Psoas muscle (tissue), 8 donors: ENCODE data around the gene OAS1. TPM values are rescaled to one million over a fixed set of nuclear protein-coding genes. Genes with fewer than 3 reads are reported as not detected.
"Not testable (repeated sequence)": the region's sequence is repeated elsewhere in the genome, so short reads cannot be mapped to it uniquely, and the experiment has no call there.

Source experiments
- ATAC-seq, 4 donors: fragments of 200-7000 bp; cut with Tn5 transposase; one replicate each; pipeline ENCODE4 v1.9.1; 2020; ENCODE audit warnings: moderate library complexity in 3 of 4, mild to moderate bottlenecking in 2 of 4
- DNase-seq, 2 donors: peaks; one replicate each; pipeline ENCODE4 v3.0.0-alpha.2; 2020
- H3K27ac ChIP-seq: fragments of 200-600 bp; one replicate; pipeline ENCODE4 v1.8.0; 2022
- H3K27me3 ChIP-seq, 3 donors: fragments of 200-600 bp in 1 of 3; one replicate each; pipeline versions ENCODE4 v1.6.1 to v1.8.0; 2013 to 2022; ENCODE audit warnings: low read length in 2 of 3, mild to moderate bottlenecking in 2 of 3, moderate library complexity in 1 of 3; ENCODE audit not compliant: insufficient read depth in 3 of 3
- H3K36me3 ChIP-seq, 2 donors: fragments of 200-600 bp in 1 of 2; one replicate each; pipeline versions ENCODE4 v1.6.1 to v1.8.0; 2013 to 2022; ENCODE audit warnings: low read depth in 1 of 2, mild to moderate bottlenecking in 1 of 2, moderate library complexity in 1 of 2; ENCODE audit not compliant: insufficient read depth in 1 of 2
- H3K4me1 ChIP-seq: fragments of 200-600 bp; one replicate; pipeline ENCODE4 v1.8.0; 2022
- H3K4me3 ChIP-seq: fragments of 200-600 bp; one replicate; pipeline ENCODE4 v1.8.0; 2022; ENCODE audit warnings: mild to moderate bottlenecking
- H3K9me3 ChIP-seq: fragments of 200-600 bp; one replicate; pipeline ENCODE4 v1.8.0; 2022
- WGBS, 3 donors: extraction: QIAGEN DNeasy Blood & Tissue Kit; methylation state at CpG; one replicate each; pipeline versions ENCODE4 v1.1.6 to v1.1.7; 2013; 5-methylcytosine and 5-hydroxymethylcytosine counted together
- intact Hi-C, 2 donors: fragments of 100-400 bp; cut with DNase I; formaldehyde crosslinking; loops; one replicate each; pipeline versions ENCODE4 v1.11.0 to v1.14.2; 2022
- polyA plus RNA-seq, 3 donors: library from polyadenylated mRNA; stranded (reverse); fragments of 200-250 nt; gene quantifications; one replicate each; pipeline ENCODE4 v1.2.3, GENCODE V29; 2013
- total RNA-seq, 4 donors: library from RNA; stranded (reverse); fragmentation: NEBNext Ultra II Directional in 2 of 4; extraction: Animal tissue kit (Norgen Biotek cat#: 25700) in 2 of 4; gene quantifications; one replicate each; pipeline versions ENCODE4 v1.2.1 to v1.2.4, GENCODE V29; 2021 to 2023
- TF ChIP-seq, protein P1 (sequence below): fragments of 200-600 bp; IDR thresholded peaks from one replicate; pipeline ENCODE4 v1.8.0; 2022; ENCODE audit warnings: antibody characterized with exemption
- donor health status: healthy with polysubstance abuse.
- donor health status: DM: no; HTN: no; CAD: no; lungs with moderate emphysema.
- donor health status: Bipolar disorder and iron deficiency.
- donor health status: healthy.
- donor health status: DM: yes; HTN: yes; CAD: no.
- donor health status: DM: no; HTN: no; CAD: no.
- donor health status: DM: no; HTN: no; CAD: no.
- donor health status: DM: yes; HTN: yes; CAD: no.

OAS1 gene
- total and polyA plus RNA-seq, 7 donors = 0.45 to 3.7 (median 2.2) TPM

DNA sequence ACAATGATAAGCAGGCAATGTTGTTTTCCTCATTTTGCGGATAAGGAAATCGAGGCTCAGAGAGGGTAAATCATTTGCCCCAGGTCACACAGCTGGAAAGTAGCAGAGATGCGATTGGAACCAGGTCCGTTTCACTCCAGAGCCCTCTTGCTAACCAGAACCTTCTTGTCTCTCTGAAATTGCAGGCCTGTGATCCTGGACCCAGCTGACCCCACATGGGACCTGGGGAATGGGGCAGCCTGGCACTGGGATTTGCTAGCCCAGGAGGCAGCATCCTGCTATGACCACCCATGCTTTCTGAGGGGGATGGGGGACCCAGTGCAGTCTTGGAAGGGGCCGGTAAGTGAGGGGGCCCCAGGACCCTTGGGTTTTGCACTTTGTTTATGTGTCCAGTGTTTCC, 41.0 kb downstream of the OAS1 start:
- TF ChIP-seq, protein P1, sequence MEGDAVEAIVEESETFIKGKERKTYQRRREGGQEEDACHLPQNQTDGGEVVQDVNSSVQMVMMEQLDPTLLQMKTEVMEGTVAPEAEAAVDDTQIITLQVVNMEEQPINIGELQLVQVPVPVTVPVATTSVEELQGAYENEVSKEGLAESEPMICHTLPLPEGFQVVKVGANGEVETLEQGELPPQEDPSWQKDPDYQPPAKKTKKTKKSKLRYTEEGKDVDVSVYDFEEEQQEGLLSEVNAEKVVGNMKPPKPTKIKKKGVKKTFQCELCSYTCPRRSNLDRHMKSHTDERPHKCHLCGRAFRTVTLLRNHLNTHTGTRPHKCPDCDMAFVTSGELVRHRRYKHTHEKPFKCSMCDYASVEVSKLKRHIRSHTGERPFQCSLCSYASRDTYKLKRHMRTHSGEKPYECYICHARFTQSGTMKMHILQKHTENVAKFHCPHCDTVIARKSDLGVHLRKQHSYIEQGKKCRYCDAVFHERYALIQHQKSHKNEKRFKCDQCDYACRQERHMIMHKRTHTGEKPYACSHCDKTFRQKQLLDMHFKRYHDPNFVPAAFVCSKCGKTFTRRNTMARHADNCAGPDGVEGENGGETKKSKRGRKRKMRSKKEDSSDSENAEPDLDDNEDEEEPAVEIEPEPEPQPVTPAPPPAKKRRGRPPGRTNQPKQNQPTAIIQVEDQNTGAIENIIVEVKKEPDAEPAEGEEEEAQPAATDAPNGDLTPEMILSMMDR = no peak
- no peaks in the 10 kb centered on the region for H3K4me1 ChIP-seq
- DNase-seq (no peak), ATAC-seq (no peak)
- H3K27me3 ChIP-seq = no peaks in the 10 kb centered on the region
- intact Hi-C loops = no loop called here
- no peak overlapping the region for H3K4me3 ChIP-seq
- H3K36me3 ChIP-seq = no peaks in the 10 kb centered on the region
- peaks cover 19% of the 10 kb centered on the region for H3K9me3 ChIP-seq
- 96 to 98% (median 98%) methylated on average over 5 of the region's 5 CpGs for WGBS, 3 donors
- H3K27ac ChIP-seq = no peak overlapping the region

DNA sequence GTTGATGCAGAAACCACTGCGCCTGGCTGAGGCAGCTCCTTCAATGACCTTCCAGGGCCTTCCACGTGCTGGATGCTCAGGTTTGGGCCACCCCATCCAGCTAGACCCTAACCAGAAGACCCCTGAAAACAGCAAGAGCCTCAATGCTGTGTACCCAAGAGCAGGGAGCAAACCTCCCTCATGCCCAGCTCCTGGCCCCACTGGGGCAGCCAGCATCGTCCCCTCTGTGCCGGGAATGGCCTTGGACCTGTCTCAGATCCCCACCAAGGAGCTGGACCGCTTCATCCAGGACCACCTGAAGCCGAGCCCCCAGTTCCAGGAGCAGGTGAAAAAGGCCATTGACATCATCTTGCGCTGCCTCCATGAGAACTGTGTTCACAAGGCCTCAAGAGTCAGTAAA, 42.0 kb downstream of the OAS1 start:
- no peaks in the 10 kb centered on the region for H3K27me3 ChIP-seq
- ATAC-seq (no peak), DNase-seq (no peak)
- no peaks in the 10 kb centered on the region for H3K4me1 ChIP-seq
- H3K4me3 ChIP-seq = no peak overlapping the region
- TF ChIP-seq, protein P1 = no peak
- WGBS, 3 donors = 90 to 93% (median 92%) methylated on average over 7 of the region's 7 CpGs
- H3K27ac ChIP-seq = no peak overlapping the region
- intact Hi-C loops = no loop called here
- H3K9me3 ChIP-seq = peaks cover 19% of the 10 kb centered on the region
- no peaks in the 10 kb centered on the region for H3K36me3 ChIP-seq

- TF ChIP-seq, protein P1 = no peak
- Histone ChIP-seq H3K27me3 (no peaks in the 10 kb centered on the region), H3K36me3 (no peaks in the 10 kb centered on the region), H3K4me1 (no peaks in the 10 kb centered on the region), H3K27ac (no peak overlapping the region), H3K4me3 (no peak overlapping the region), H3K9me3 (peaks cover 14% of the 10 kb centered on the region)
- 89 to 90% (median 90%) methylated on average over 11 of the region's 11 CpGs for WGBS, 3 donors
- intact Hi-C loops = no loop called here
- ATAC-seq (no peak), DNase-seq (no peak)
Measured at GRCh38 chr12:112950701-112951100, 43.9 kb downstream of the OAS1 start.

DNA sequence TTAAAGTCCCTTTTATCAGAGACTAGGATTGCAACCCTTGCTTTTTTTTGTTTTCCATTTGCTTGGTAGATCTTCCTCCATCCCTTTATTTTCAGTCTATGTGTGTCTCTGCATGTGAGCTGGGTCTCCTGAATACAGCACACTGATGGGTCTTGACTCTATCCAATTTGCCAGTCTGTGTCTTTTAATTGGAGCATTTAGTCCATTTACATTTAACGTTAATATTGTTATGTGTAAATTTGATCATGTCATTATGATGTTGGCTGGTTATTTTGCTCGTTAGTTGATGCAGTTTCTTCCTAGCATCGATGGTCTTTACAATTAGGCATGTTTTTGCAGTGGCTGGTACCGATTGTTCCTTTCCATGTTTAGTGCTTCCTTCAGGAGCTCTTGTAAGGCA, 50.4 kb downstream of the OAS1 start:
- H3K27ac ChIP-seq, H3K4me3 ChIP-seq, H3K36me3 ChIP-seq, ATAC-seq, H3K27me3 ChIP-seq, intact Hi-C loops, H3K4me1 ChIP-seq, H3K9me3 ChIP-seq, DNase-seq: not testable (repeated sequence)
- WGBS, 3 donors = 91 to 94% (median 94%) methylated on average over 4 of the region's 4 CpGs

- no peak overlapping the region for H3K27ac ChIP-seq
- intact Hi-C loops = no loop called here
- WGBS, 3 donors = 84 to 92% (median 86%) methylated on average over 7 of the region's 7 CpGs
- TF ChIP-seq, protein P1 = no peak
- H3K27me3 ChIP-seq = peaks cover 0 to 1% (median 0%) of the 10 kb centered on the region in 3 donors
- H3K4me3 ChIP-seq = no peak overlapping the region
- DNase-seq = no peak
- no peaks in the 10 kb centered on the region for H3K4me1 ChIP-seq
- H3K9me3 ChIP-seq = no peaks in the 10 kb centered on the region
- H3K36me3 ChIP-seq = peaks cover 0 to 6% of the 10 kb centered on the region in 2 donors
- ATAC-seq = no peak
Measured at GRCh38 chr12:112961074-112961473, 54.3 kb downstream of the OAS1 start.
